Measurements from ENCODE around the gene DNAH1.

DNAH1 gene

DNA sequence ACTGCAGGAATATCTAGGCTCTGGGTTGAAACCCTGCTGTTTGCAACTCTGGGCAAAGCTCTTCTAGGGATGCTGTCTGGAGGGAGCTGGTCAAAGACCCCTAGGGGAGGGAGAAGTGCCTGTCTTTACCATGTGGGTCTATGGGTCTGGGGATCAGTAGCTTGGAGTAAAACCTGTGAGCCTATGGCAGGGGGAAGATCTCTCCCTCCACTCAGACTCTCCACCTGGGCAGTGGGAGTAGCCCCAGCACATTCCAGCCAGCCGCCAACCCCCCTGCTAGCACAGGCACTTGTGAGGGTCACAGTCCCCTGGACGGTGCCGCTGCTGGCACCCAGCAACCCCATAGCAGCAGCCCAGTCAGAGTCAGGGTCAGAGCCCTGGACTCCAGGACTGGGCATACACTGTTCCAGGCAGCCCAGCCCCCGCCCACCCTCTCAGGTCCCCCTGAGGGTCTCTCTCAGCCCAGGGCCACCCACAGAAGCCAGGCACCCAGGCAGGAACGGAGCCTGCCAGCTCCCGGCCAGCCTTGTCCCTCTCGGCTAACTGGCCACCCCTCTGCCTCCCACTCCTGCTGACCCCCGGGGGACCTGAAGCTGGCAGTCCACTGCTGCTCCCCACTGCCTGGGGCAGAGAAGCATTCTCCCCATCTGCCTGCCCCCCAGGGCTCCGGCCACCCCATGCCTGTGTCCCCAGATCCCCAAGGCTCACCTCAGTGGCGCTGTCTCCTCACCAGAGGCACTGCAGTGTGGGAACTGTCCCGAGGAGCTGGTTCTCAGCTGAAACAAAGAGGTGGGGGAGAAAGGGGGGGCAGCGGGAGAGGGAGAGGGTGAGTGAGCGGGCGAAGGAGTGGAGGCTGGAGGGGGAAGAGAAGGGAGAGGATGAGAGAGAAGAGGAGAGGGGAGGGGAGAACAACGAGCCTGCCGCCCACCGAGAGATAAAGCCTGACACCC, 17.7 kb upstream of the DNAH1 start:
- Histone ChIP-seq H4K8ac (ENCODE audit: low read length) (peak overlapping the region; percentile 79), H2BK120ac (ENCODE audit: low read depth, low read length) (no peak overlapping the region), H3K9ac (ENCODE audit: low read length) (no peak overlapping the region), H2AK5ac (ENCODE audit: low read length, severe bottlenecking) (no peak overlapping the region), H3K18ac (ENCODE audit: low read depth in 1 of 2, low read length in 2 of 2) (peak overlapping the region in 1 of 2 experiments; percentile 74), H3K27ac (ENCODE audit: low read length, poor library complexity, severe bottlenecking) (no peak overlapping the region), H2BK15ac (ENCODE audit: low read depth, poor library complexity, severe bottlenecking) (peak overlapping the region; percentile 15), H3K9me3 (ENCODE audit: control insufficient read depth, low read length) (no peaks in the 10 kb centered on the region), H3K27me3 (ENCODE audit: control insufficient read depth in 1 of 2, insufficient read depth in 1 of 2, low read length in 2 of 2) (peaks cover 14 to 25% of the 10 kb centered on the region in 2 experiments), H3K36me3 (ENCODE audit: control insufficient read depth in 1 of 2, insufficient read depth in 2 of 2, low read depth in 1 of 2, low read length in 2 of 2) (peaks cover 4 to 34% of the 10 kb centered on the region in 2 experiments), H2AFZ (ENCODE audit: low read depth, low read length) (no peak overlapping the region), H3K14ac (ENCODE audit: low read length in 2 of 2) (peak overlapping the region in 1 of 2 experiments; percentile 15), H3K4me1 (ENCODE audit: control insufficient read depth, insufficient read depth, low read depth, low read length) (peaks cover 22% of the 10 kb centered on the region), H2BK12ac (ENCODE audit: low read length in 2 of 2) (peak overlapping the region in 1 of 2 experiments; percentile 81), H4K91ac (ENCODE audit: low read length) (peak overlapping the region; percentile 74), H3K23ac (ENCODE audit: low read length in 2 of 2) (no peak overlapping the region), H3K4me3 (ENCODE audit: insufficient read depth in 1 of 2, low read depth in 1 of 2, low read length in 2 of 2) (no peak overlapping the region), H2BK5ac (ENCODE audit: low read depth, low read length, poor library complexity, severe bottlenecking) (no peak overlapping the region), H3K79me1 (replicated peaks; ENCODE audit: low read length, poor library complexity, severe bottlenecking) (peaks cover 6% of the 10 kb centered on the region), H3K4ac (ENCODE audit: low read depth in 1 of 2, low read length in 2 of 2) (peak overlapping the region in 1 of 2 experiments; percentile 9), H3K4me2 (ENCODE audit: low read length, poor library complexity, severe bottlenecking) (no peak overlapping the region)
- 37% methylated on average over 16 of the region's 17 CpGs for WGBS
- peak; percentile 38 for DNase-seq

DNA sequence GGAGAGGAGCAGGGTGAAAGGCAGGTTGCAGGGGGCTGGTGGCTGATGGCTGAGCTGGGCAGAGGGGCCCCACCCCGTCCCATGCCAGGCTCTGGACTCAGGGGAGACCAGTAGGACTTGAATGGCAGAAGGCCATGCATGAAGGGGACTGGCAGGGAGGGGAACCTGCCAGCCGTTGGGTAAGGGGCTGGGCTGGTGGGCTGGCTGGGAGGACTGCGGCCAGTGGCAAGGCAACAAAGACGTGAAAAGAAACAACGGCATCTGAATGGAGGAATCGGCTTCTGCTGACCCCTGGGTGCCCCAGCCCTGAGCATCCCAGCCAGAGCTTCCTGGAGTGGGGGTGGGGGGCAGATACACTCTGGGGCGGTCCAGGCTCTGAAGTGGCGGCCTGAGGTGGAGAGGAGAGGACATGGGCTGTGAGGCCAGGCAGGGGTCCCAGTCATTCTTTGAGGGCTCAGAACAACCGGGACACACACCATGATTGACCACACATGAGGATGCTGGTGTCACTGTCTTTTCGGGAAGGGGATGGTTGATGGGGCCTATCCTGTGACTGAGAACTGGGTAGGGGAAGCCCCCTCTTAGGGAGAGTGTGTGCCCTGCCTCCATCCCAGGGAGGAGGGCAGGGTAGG, 16.8 kb upstream of the DNAH1 start:
- Histone ChIP-seq H4K91ac (ENCODE audit: low read length) (peak overlapping the region; percentile 90), H4K8ac (ENCODE audit: low read length) (peak overlapping the region; percentile 81), H3K4me1 (ENCODE audit: control insufficient read depth, insufficient read depth, low read depth, low read length) (peaks cover 22% of the 10 kb centered on the region), H3K4me3 (ENCODE audit: insufficient read depth in 1 of 2, low read depth in 1 of 2, low read length in 2 of 2) (no peak overlapping the region), H3K4ac (ENCODE audit: low read depth in 1 of 2, low read length in 2 of 2) (peak overlapping the region; percentile 17 to 61), H2BK15ac (ENCODE audit: low read depth, poor library complexity, severe bottlenecking) (peak overlapping the region; percentile 15), H3K23ac (ENCODE audit: low read length in 2 of 2) (peak overlapping the region in 1 of 2 experiments; percentile 17), H3K36me3 (ENCODE audit: control insufficient read depth in 1 of 2, insufficient read depth in 2 of 2, low read depth in 1 of 2, low read length in 2 of 2) (peaks cover 0 to 25% of the 10 kb centered on the region in 2 experiments), H3K79me1 (replicated peaks; ENCODE audit: low read length, poor library complexity, severe bottlenecking) (peaks cover 2% of the 10 kb centered on the region), H3K27ac (ENCODE audit: low read length, poor library complexity, severe bottlenecking) (no peak overlapping the region), H2BK5ac (ENCODE audit: low read depth, low read length, poor library complexity, severe bottlenecking) (no peak overlapping the region), H2BK120ac (ENCODE audit: low read depth, low read length) (peak overlapping the region; percentile 68), H3K27me3 (ENCODE audit: control insufficient read depth in 1 of 2, insufficient read depth in 1 of 2, low read length in 2 of 2) (peaks cover 14 to 25% of the 10 kb centered on the region in 2 experiments), H3K18ac (ENCODE audit: low read depth in 1 of 2, low read length in 2 of 2) (peak overlapping the region; percentile 46 to 83), H2AK5ac (ENCODE audit: low read length, severe bottlenecking) (peak overlapping the region; percentile 12), H3K4me2 (ENCODE audit: low read length, poor library complexity, severe bottlenecking) (no peak overlapping the region), H3K9ac (ENCODE audit: low read length) (no peak overlapping the region), H2AFZ (ENCODE audit: low read depth, low read length) (no peak overlapping the region), H2BK12ac (ENCODE audit: low read length in 2 of 2) (peak overlapping the region in 1 of 2 experiments; percentile 86), H3K14ac (ENCODE audit: low read length in 2 of 2) (peak overlapping the region in 1 of 2 experiments; percentile 86), H3K9me3 (ENCODE audit: control insufficient read depth, low read length) (no peaks in the 10 kb centered on the region)
- WGBS = 25% methylated on average over 10 of the region's 10 CpGs
- no peak for DNase-seq

DNA sequence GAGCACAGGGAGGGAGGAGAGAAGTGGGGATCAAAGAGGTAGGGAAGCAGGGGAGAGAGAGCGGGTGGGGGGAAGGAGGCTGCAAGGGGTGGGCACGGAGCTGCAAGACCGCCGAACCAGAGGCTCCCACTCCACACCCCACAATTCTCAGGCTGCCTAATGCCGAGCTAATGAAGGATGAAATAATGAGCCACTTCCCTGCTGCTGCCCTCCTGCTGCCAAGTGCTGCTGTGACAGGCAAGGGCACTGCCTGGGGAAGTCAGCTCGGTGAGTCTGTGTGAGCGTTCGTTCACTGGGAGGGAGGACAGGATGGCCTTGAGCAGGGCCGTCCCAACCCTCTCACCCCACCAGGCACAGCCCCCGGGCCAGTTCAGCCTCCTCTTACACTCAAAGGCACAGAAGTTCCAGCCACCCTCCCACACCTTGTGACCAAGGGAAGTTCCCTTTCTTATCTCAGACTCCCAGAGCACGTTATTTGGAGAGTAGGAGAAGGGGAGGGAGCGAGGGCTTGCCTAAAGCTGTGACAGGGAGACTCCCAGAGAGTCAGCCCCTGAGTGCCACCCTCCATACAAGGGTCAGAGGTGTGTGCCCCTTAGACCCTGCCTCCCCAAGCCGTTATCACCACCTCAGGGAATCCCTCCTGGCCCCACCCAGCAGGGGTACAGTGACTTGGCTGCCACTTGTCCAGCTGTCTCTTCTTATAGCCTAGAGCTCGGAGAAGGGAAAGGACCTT, 16.1 kb upstream of the DNAH1 start:
- Histone ChIP-seq H4K91ac (ENCODE audit: low read length) (peak overlapping the region; percentile 81), H3K9ac (ENCODE audit: low read length) (peak overlapping the region; percentile 22), H3K36me3 (ENCODE audit: control insufficient read depth in 1 of 2, insufficient read depth in 2 of 2, low read depth in 1 of 2, low read length in 2 of 2) (peaks cover 0 to 21% of the 10 kb centered on the region in 2 experiments), H2BK120ac (ENCODE audit: low read depth, low read length) (peak overlapping the region; percentile 68), H3K4me3 (ENCODE audit: insufficient read depth in 1 of 2, low read depth in 1 of 2, low read length in 2 of 2) (peak overlapping the region in 1 of 2 experiments; percentile 11), H4K8ac (ENCODE audit: low read length) (peak overlapping the region; percentile 81), H3K4me2 (ENCODE audit: low read length, poor library complexity, severe bottlenecking) (no peak overlapping the region), H2BK12ac (ENCODE audit: low read length in 2 of 2) (peak overlapping the region; percentile 86 to 90), H3K79me1 (replicated peaks; ENCODE audit: low read length, poor library complexity, severe bottlenecking) (peaks cover 2% of the 10 kb centered on the region), H2AK5ac (ENCODE audit: low read length, severe bottlenecking) (peak overlapping the region; percentile 12), H3K14ac (ENCODE audit: low read length in 2 of 2) (peak overlapping the region in 1 of 2 experiments; percentile 53), H3K23ac (ENCODE audit: low read length in 2 of 2) (no peak overlapping the region), H3K4me1 (ENCODE audit: control insufficient read depth, insufficient read depth, low read depth, low read length) (peaks cover 22% of the 10 kb centered on the region), H3K18ac (ENCODE audit: low read depth in 1 of 2, low read length in 2 of 2) (peak overlapping the region; percentile 67 to 83), H3K27me3 (ENCODE audit: control insufficient read depth in 1 of 2, insufficient read depth in 1 of 2, low read length in 2 of 2) (peaks cover 14 to 25% of the 10 kb centered on the region in 2 experiments), H2BK15ac (ENCODE audit: low read depth, poor library complexity, severe bottlenecking) (peak overlapping the region; percentile 91), H3K4ac (ENCODE audit: low read depth in 1 of 2, low read length in 2 of 2) (peak overlapping the region; percentile 41 to 61), H2AFZ (ENCODE audit: low read depth, low read length) (no peak overlapping the region), H3K27ac (ENCODE audit: low read length, poor library complexity, severe bottlenecking) (no peak overlapping the region), H3K9me3 (ENCODE audit: control insufficient read depth, low read length) (no peaks in the 10 kb centered on the region), H2BK5ac (ENCODE audit: low read depth, low read length, poor library complexity, severe bottlenecking) (no peak overlapping the region)
- WGBS = 17% methylated on average over 7 of the region's 14 CpGs
- DNase-seq = peak; percentile 71

Data from mesenchymal stem cell (in vitro differentiated cells and primary cell).